K562 (cell line): ENCODE data around the gene TEX54. TPM values are rescaled to one million over a fixed set of nuclear protein-coding genes. Genes with fewer than 3 reads are reported as not detected.

Experiments used
- ATAC-seq: fragments of 200-7000 bp; cut with Tn5 transposase; 3 replicates; pipeline ENCODE4 v1.9.1; 2020; ENCODE audit warnings: moderate library complexity
- BruUV-seq: library from RNA; stranded (reverse); fragments of 400-500 nt; replicated peaks from 2 replicates; lab custom pipeline; 2021; lab: Mats Ljungman, UMichigan
- CTCF ChIA-PET: fragments of 300-600 bp; formaldehyde crosslinking; extraction: SDS; loops from one replicate; lab custom pipeline; 2021; ENCODE audit warnings: low intra/inter-chr PET ratio; lab: Yijun Ruan, JAX
- POLR2A ChIA-PET: fragments of 300-600, 350-650 bp; sonication (Branson Sonifier 250); formaldehyde crosslinking; extraction: SDS; loops from one replicate; lab custom pipeline; 2021; ENCODE audit warnings: antibody characterized with exemption, inconsistent platforms; lab: Yijun Ruan, JAX
- DNase-seq, 4 experiments: peaks; one replicate each; pipeline versions ENCODE4 v3.0.0 to v3.0.0-alpha.2; 2011 to 2018; ENCODE audit warnings: low spot score in 3 of 4, mixed read lengths in 3 of 4; ENCODE audit errors: extremely low read depth in 1 of 4
- FAIRE-seq: peaks from 2 replicates; lab custom pipeline; 2011; peaks lifted over from hg19 to GRCh38; lab: Jason Lieb, UNC
- H2AFZ ChIP-seq: 2 replicates; pipeline ENCODE4 v1.6.0; 2011; ENCODE audit warnings: low read depth, low read length, control low read depth, inconsistent platforms
- H3K27ac ChIP-seq: fragments of 200-600 bp; 3 replicates; pipeline ENCODE4 v1.8.0; 2011; ENCODE audit warnings: low read depth, mild to moderate bottlenecking, control low read depth, inconsistent platforms, low read length, moderate library complexity, mixed read lengths; ENCODE audit errors: extremely low read depth
- H3K27me3 ChIP-seq, 2 experiments: fragments of 300-600 bp in 1 of 2; 2 replicates in 1 of 2; 3 replicates in 1 of 2; pipeline versions ENCODE4 v1.6.0 to v1.8.0; 2011; ENCODE audit warnings: inconsistent platforms in 2 of 2, low read length in 2 of 2, mild to moderate bottlenecking in 1 of 2, mixed read lengths in 1 of 2, moderate library complexity in 1 of 2; ENCODE audit not compliant: control insufficient read depth in 2 of 2, insufficient read depth in 2 of 2
- H3K36me3 ChIP-seq: fragments of 300-600 bp; 3 replicates; pipeline ENCODE4 v1.8.0; 2011; ENCODE audit warnings: mild to moderate bottlenecking, low read length, inconsistent platforms; ENCODE audit not compliant: control insufficient read depth, insufficient read depth
- H3K4me1 ChIP-seq, 2 experiments: fragments of 200-600 bp in 1 of 2; replicated peaks in 1 of 2; 2 replicates in 1 of 2; 3 replicates in 1 of 2; pipeline versions ENCODE4 v1.5.1 to v1.8.0; 2011; ENCODE audit warnings: inconsistent platforms in 2 of 2, low read length in 2 of 2, mild to moderate bottlenecking in 1 of 2, mixed read lengths in 1 of 2, moderate library complexity in 1 of 2; ENCODE audit not compliant: control insufficient read depth in 2 of 2, insufficient read depth in 2 of 2
- H3K4me2 ChIP-seq: 2 replicates; pipeline ENCODE4 v1.6.1; 2011; ENCODE audit warnings: low read length, control low read depth, inconsistent platforms, mixed read lengths; ENCODE audit not compliant: insufficient read depth
- H3K4me3 ChIP-seq: fragments of 200-600 bp; sonication (generic), shearing (Covaris generic); 2 replicates; pipeline ENCODE4 v1.5.1; 2016; ENCODE audit warnings: control low read depth, inconsistent platforms
- H3K79me2 ChIP-seq: fragments of 200-600 bp; 3 replicates; pipeline ENCODE4 v1.8.0; 2011; ENCODE audit warnings: low read length, inconsistent platforms; ENCODE audit not compliant: control insufficient read depth, insufficient read depth
- H3K9ac ChIP-seq, 2 experiments: 2 replicates each; pipeline versions ENCODE4 v1.6.0 to v1.6.1; 2011; ENCODE audit warnings: low read depth in 2 of 2, low read length in 2 of 2, control low read depth in 1 of 2, inconsistent platforms in 1 of 2, mild to moderate bottlenecking in 1 of 2, mixed read lengths in 1 of 2; ENCODE audit not compliant: insufficient read depth in 1 of 2
- H3K9me1 ChIP-seq: one replicate; pipeline ENCODE4 v1.6.0; 2011; ENCODE audit warnings: inconsistent platforms, mild to moderate bottlenecking, low read length, moderate library complexity; ENCODE audit not compliant: control insufficient read depth, insufficient read depth
- H3K9me3 ChIP-seq: replicated peaks from 2 replicates; pipeline ENCODE4 v1.5.1; 2011; ENCODE audit warnings: low read depth, low read length, inconsistent platforms; ENCODE audit not compliant: control insufficient read depth, insufficient read depth
- H4K20me1 ChIP-seq: replicated peaks from 2 replicates; pipeline ENCODE4 v1.6.1; 2011; ENCODE audit warnings: low read length, inconsistent platforms, mixed read lengths; ENCODE audit not compliant: control insufficient read depth, insufficient read depth
- CEBPZ ChIP-seq: fragments of 150-350 bp; IDR thresholded peaks from 2 replicates; pipeline ENCODE4 v1.6.1; 2014; ENCODE audit warnings: low read depth, mild to moderate bottlenecking, low read length, borderline replicate concordance
- E2F4 ChIP-seq: sonication (generic); formaldehyde crosslinking; IDR thresholded peaks from 2 replicates; pipeline ENCODE4 v1.8.0; 2022; ENCODE audit warnings: mild to moderate bottlenecking, low read depth, missing genetic modification reagents
- GTF2A2 ChIP-seq: IDR thresholded peaks from 2 replicates; pipeline ENCODE4 v1.6.1; 2016; ENCODE audit warnings: mild to moderate bottlenecking, missing genetic modification characterization, missing compliant biosample characterization
- NFRKB ChIP-seq: fragments of 450-650 bp; IDR thresholded peaks from 2 replicates; pipeline ENCODE4 v1.6.1; 2016; ENCODE audit warnings: low read depth
- PRDM10 ChIP-seq: fragments of 450-650 bp; IDR thresholded peaks from 2 replicates; pipeline ENCODE4 v1.6.1; 2018; ENCODE audit not compliant: partially characterized antibody
- SMARCE1 ChIP-seq: fragments of 450-650 bp; IDR thresholded peaks from 2 replicates; pipeline ENCODE4 v1.7.1; 2016; ENCODE audit warnings: mild to moderate bottlenecking
- USF1 ChIP-seq: sonication (generic); formaldehyde crosslinking; IDR thresholded peaks from 2 replicates; pipeline ENCODE4 v1.9.0; 2022; ENCODE audit warnings: mild to moderate bottlenecking, missing genetic modification reagents
- ZBTB17 ChIP-seq: fragments of 450-650 bp; formaldehyde crosslinking; IDR thresholded peaks from 2 replicates; pipeline ENCODE4 v1.4.0; 2020; ENCODE audit warnings: mild to moderate bottlenecking
- ZNF586 ChIP-seq: fragments of 450-650 bp; formaldehyde crosslinking; conservative IDR thresholded peaks from 2 replicates; pipeline ENCODE4 v1.4.0; 2020; ENCODE audit warnings: mild to moderate bottlenecking, moderate library complexity
- ZNF764 ChIP-seq: fragments of 250-450 bp; sonication (Bioruptor Pico); IDR thresholded peaks from 2 replicates; pipeline ENCODE4 v1.4.0; 2020; ENCODE audit warnings: low read depth, mild to moderate bottlenecking, moderate library complexity
- WGBS: fragments of 100-300 bp; shearing (Covaris generic); methylation state at CpG from one replicate; pipeline ENCODE4 v1.1.6; 2016; ENCODE audit warnings: low coverage, mixed read lengths; ENCODE audit not compliant: insufficient coverage; ENCODE audit errors: missing lambda C conversion rate; 5-methylcytosine and 5-hydroxymethylcytosine counted together
- in situ Hi-C: fragments of 300-500 bp; cut with MboI; formaldehyde crosslinking; loops from 4 replicates; pipeline ENCODE4 v1.15.0; 2018; ENCODE audit warnings: inconsistent platforms, mixed read lengths
- intact Hi-C: fragments of 100-400 bp; cut with micrococcal nuclease; formaldehyde crosslinking; loops from 2 replicates; pipeline ENCODE4 v1.14.2; 2022
- polyA plus RNA-seq, 8 experiments: library from polyadenylated mRNA; depleted of rRNA in 4 of 8; stranded (reverse) in 5 of 8; unstranded in 3 of 8; fragments of >200 nt; fragmentation: Nextera tagmentation in 2 of 8; fragmentation: Illumina TruSeq in 1 of 8; extraction: Ambion mirVana in 2 of 8; extraction: Trizol in 1 of 8; gene quantifications; 2 replicates each; pipeline versions ENCODE4 v1.2.1 to v1.2.3, GENCODE V29; 2011 to 2014; ENCODE audit warnings: inconsistent platforms in 1 of 8, missing spikeins in 1 of 8
- total RNA-seq, 7 experiments: library from RNA; depleted of rRNA in 6 of 7; stranded (reverse); fragments of >200 nt in 6 of 7; fragmentation: Illumina TruSeq in 2 of 7; extraction: Trizol in 2 of 7; gene quantifications; 2 replicates each; pipeline versions ENCODE4 v1.2.1 to v1.2.3, GENCODE V29; 2011 to 2021; ENCODE audit warnings: low replicate concordance in 1 of 7

The TEX54 gene
- total and polyA plus RNA-seq, 9 of the 15 experiments (the other 6 are each of a cell fraction or from before 2014, with no cell fraction given) = not detected

- Histone ChIP-seq H3K4me1 (peaks cover 22 to 28% of the 10 kb centered on the region in 2 experiments; a peak in 4 of 5 replicates), H3K4me2 (peak overlapping the region; percentile 76), H2AFZ (no peak overlapping the region), H3K36me3 (peaks cover 52% of the 10 kb centered on the region), H3K9ac (peak overlapping the region; percentile 53 to 59; a peak in 2 of 4 replicates), H3K27ac (peak overlapping the region; percentile 63; the same call in 2 of the 3 replicates), H3K27me3 (no peaks in the 10 kb centered on the region), H3K79me2 (peaks cover 97% of the 10 kb centered on the region), H3K9me3 (no peaks in the 10 kb centered on the region), H4K20me1 (peaks cover 13% of the 10 kb centered on the region), H3K9me1 (no peaks in the 10 kb centered on the region), H3K4me3 (peak overlapping the region; percentile 30; the same call in 1 of the 2 replicates)
- ChIA-PET POLR2A (interaction anchor here (0.6 to 7.2 kb wide), 9 partner anchors 10 to 134 kb away, joined by 3 to 45 read pairs (median 4); partner anchors contain the start of genes HNRNPUL2, SLC3A2 and WDR74), CTCF (interaction anchor here (4.1 kb wide), 1 partner anchor 74 kb away, joined by 51 read pairs; the partner anchor contains the start of gene TMEM179B)
- no TSS peak for BruUV-seq
- no peak for DNase-seq
- 24% methylated on average over 5 of the region's 5 CpGs for WGBS
- ATAC-seq = no peak
- in situ Hi-C loops (loop anchor here (25.0 kb wide), 1 partner anchor 474 kb away; no protein-coding TSS in a partner anchor), intact Hi-C loops (loop anchor here (5.0 kb wide), 2 partner anchors 54 to 134 kb away; partner anchors contain the start of genes HNRNPUL2, NXF1 and TTC9C)
- FAIRE-seq = no peak
- TF ChIP-seq PRDM10 (no peak), ZNF764 (no peak), ZBTB17 (CRISPR knock-in tag) (0 out of 2 replicates have a peak, but pooled peaks have one; percentile 75), E2F4 (no peak), USF1 (CRISPR knock-in tag) (0 out of 2 replicates have a peak, but pooled peaks have one; percentile 7), ZNF586 (CRISPR knock-in tag) (0 out of 2 replicates have a peak, but pooled peaks have one; percentile 49), GTF2A2 (peak; percentile 68; the same call in 1 of the 2 replicates), NFRKB (no peak), CEBPZ (no peak), SMARCE1 (no peak)
These were observed 28.4 kb upstream of the TEX54 start for GRCh38 chr11:62860835-62861563.
